ENCODE data around the gene MFAP3.
"Not testable (repeated sequence)": the region's sequence is repeated elsewhere in the genome, so short reads cannot be mapped to it uniquely, and the experiment has no call there.

MFAP3 gene

GRCh38 chr5:154055201-154055600, 16.4 kb downstream of the MFAP3 start:
- no peak for DNase-seq

GRCh38 chr5:154058055-154059038, 19.6 kb downstream of the MFAP3 start:
- DNase-seq = peak; percentile 74

GRCh38 chr5:154059039-154059430, 20.3 kb downstream of the MFAP3 start:
- DNase-seq = no peak

- DNase-seq = no peak
These were observed 20.8 kb downstream of the MFAP3 start for GRCh38 chr5:154059583-154059982.

GRCh38 chr5:154060606-154061005, 21.8 kb downstream of the MFAP3 start:
- no peak for DNase-seq

GRCh38 chr5:154063372-154063771, 24.6 kb downstream of the MFAP3 start:
- no peak for DNase-seq

GRCh38 chr5:154065971-154066370, 27.2 kb downstream of the MFAP3 start:
- no peak for DNase-seq

GRCh38 chr5:154069854-154070253, 31.1 kb downstream of the MFAP3 start:
- DNase-seq = not testable (repeated sequence)

- DNase-seq = no peak
These were observed 33.1 kb downstream of the MFAP3 start for GRCh38 chr5:154071799-154072413.

GRCh38 chr5:154072414-154073171, 33.8 kb downstream of the MFAP3 start:
- peak; percentile 71 for DNase-seq

- DNase-seq = no peak
These were observed 37.6 kb downstream of the MFAP3 start for GRCh38 chr5:154076240-154076922.

- no peak for DNase-seq
These were observed 38.9 kb downstream of the MFAP3 start for GRCh38 chr5:154077696-154078095.

- peak; percentile 63 for DNase-seq
These were observed 39.5 kb downstream of the MFAP3 start for GRCh38 chr5:154078272-154078671.

GRCh38 chr5:154081246-154081645, 42.5 kb downstream of the MFAP3 start:
- DNase-seq = no peak

GRCh38 chr5:154084062-154084639, 45.4 kb downstream of the MFAP3 start:
- DNase-seq = no peak

GRCh38 chr5:154086146-154086545, 47.4 kb downstream of the MFAP3 start:
- DNase-seq = no peak

GRCh38 chr5:154086641-154087040, 47.9 kb downstream of the MFAP3 start:
- DNase-seq = no peak

GRCh38 chr5:154087260-154087659, 48.5 kb downstream of the MFAP3 start:
- DNase-seq = peak; percentile 27

- no peak for DNase-seq
These were observed 50.0 kb downstream of the MFAP3 start for GRCh38 chr5:154088801-154089200.

GRCh38 chr5:154090656-154091055, 51.9 kb downstream of the MFAP3 start:
- no peak for DNase-seq

- no peak for DNase-seq
These were observed 53.8 kb downstream of the MFAP3 start for GRCh38 chr5:154092356-154093141.

- no peak for DNase-seq
These were observed 54.4 kb downstream of the MFAP3 start for GRCh38 chr5:154093142-154093532.
